ENCODE results near the gene RASA3. TPM values are rescaled to one million over a fixed set of nuclear protein-coding genes. Genes with fewer than 3 reads are reported as not detected.

The RASA3 gene
- total and polyA plus RNA-seq, 11 donors = 4.8 to 24.2 (median 9.7) TPM

DNA sequence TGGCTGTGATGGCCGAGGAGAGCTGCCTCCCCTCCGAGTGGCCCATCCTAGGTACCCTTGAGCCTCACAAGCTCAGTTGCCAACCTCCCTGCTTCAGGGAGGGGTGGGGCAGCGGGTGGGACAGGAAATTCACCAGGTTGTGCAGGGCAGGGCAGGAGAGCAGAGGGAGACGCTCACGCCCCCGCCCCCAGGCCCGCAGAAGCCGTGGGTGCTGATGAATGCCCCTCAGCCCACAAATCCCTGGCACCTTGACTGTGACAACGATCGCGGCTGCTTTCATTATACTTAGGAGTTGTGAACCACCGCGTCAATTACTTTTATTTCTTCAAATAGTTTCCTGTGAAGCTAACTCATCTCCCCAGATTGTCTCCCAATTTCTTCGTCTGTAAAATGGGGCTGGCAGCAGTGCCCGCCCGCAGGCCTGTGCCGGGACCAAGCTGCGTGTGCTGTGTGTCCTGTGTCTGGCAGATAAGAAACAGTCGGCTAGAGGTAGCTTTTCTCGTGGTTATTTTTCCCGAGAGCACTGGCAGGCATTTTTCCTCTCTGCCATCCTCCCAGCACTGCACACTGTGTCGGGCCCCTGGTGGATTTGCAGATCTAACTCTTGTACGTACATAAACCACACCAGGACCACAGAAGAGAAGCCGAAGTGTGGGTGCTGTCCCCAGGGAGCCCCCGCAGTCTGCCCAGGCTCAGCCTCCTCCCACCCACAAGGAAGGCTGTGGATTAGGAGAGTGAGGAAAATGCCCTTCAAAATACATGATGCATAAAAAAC lies 7.9 kb upstream of the RASA3 start:
- no peak for ATAC-seq
- Histone ChIP-seq H3K9me3 (no peaks in the 10 kb centered on the region), H3K27me3 (no peaks in the 10 kb centered on the region), H3K27ac (peak overlapping the region in 1 of 12 donors; percentile 72), H3K4me3 (peak overlapping the region in 1 of 12 donors; percentile 30), H3K36me3 (no peaks in the 10 kb centered on the region), H3K4me1 (peaks cover 0 to 38% (median 0%) of the 10 kb centered on the region in 12 donors)
- 63 to 79% (median 67%) methylated on average over 24 to 25 of the region's 25 CpGs for WGBS, 4 donors
- peak in 2 of 5 donors; percentile 14 to 16 for DNase-seq
- intact Hi-C loops (cut with DNase I) = no loop called here
- TF ChIP-seq POLR2A (IDR thresholded peaks at IDR 0.05) = no peak
- TF ChIP-seq, protein P1, sequence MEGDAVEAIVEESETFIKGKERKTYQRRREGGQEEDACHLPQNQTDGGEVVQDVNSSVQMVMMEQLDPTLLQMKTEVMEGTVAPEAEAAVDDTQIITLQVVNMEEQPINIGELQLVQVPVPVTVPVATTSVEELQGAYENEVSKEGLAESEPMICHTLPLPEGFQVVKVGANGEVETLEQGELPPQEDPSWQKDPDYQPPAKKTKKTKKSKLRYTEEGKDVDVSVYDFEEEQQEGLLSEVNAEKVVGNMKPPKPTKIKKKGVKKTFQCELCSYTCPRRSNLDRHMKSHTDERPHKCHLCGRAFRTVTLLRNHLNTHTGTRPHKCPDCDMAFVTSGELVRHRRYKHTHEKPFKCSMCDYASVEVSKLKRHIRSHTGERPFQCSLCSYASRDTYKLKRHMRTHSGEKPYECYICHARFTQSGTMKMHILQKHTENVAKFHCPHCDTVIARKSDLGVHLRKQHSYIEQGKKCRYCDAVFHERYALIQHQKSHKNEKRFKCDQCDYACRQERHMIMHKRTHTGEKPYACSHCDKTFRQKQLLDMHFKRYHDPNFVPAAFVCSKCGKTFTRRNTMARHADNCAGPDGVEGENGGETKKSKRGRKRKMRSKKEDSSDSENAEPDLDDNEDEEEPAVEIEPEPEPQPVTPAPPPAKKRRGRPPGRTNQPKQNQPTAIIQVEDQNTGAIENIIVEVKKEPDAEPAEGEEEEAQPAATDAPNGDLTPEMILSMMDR (IDR thresholded peaks at IDR 0.05) = no peak

- TF ChIP-seq POLR2A (IDR thresholded peaks at IDR 0.05) = no peak
- TF ChIP-seq, protein P1 (IDR thresholded peaks at IDR 0.05) = no peak
- Histone ChIP-seq H3K4me1 (peaks cover 0 to 18% (median 6%) of the 10 kb centered on the region in 12 donors), H3K27me3 (no peaks in the 10 kb centered on the region), H3K27ac (no peak overlapping the region), H3K4me3 (no peak overlapping the region), H3K9me3 (no peaks in the 10 kb centered on the region), H3K36me3 (no peaks in the 10 kb centered on the region)
- DNase-seq (peak in 1 of 5 donors; percentile 5), ATAC-seq (no peak)
- 84 to 94% (median 92%) methylated on average over 7 of the region's 7 CpGs for WGBS, 4 donors
- intact Hi-C loops (cut with DNase I) = loop anchor here in 1 of 10 donors (10.0 kb wide), 1 partner anchor 72 kb away; no protein-coding TSS in a partner anchor
Observed at GRCh38 chr13:114136576-114136975, 4.2 kb upstream of the RASA3 start.

GRCh38 chr13:114135731-114136171 lies 3.3 kb upstream of the RASA3 start:
- Histone ChIP-seq H3K9me3 (no peaks in the 10 kb centered on the region), H3K4me3 (no peak overlapping the region), H3K4me1 (peaks cover 0 to 22% (median 12%) of the 10 kb centered on the region in 12 donors), H3K36me3 (no peaks in the 10 kb centered on the region), H3K27me3 (no peaks in the 10 kb centered on the region), H3K27ac (no peak overlapping the region)
- intact Hi-C loops (cut with DNase I) = loop anchor here in 1 of 10 donors (10.0 kb wide), 1 partner anchor 71 kb away; no protein-coding TSS in a partner anchor
- DNase-seq (peak in 1 of 5 donors; percentile 8), ATAC-seq (no peak)
- WGBS, 4 donors = 89 to 96% (median 94%) methylated on average over 14 to 15 of the region's 15 CpGs
- TF ChIP-seq, protein P1 (IDR thresholded peaks at IDR 0.05) = no peak
- no peak for TF ChIP-seq POLR2A (IDR thresholded peaks at IDR 0.05)

DNA sequence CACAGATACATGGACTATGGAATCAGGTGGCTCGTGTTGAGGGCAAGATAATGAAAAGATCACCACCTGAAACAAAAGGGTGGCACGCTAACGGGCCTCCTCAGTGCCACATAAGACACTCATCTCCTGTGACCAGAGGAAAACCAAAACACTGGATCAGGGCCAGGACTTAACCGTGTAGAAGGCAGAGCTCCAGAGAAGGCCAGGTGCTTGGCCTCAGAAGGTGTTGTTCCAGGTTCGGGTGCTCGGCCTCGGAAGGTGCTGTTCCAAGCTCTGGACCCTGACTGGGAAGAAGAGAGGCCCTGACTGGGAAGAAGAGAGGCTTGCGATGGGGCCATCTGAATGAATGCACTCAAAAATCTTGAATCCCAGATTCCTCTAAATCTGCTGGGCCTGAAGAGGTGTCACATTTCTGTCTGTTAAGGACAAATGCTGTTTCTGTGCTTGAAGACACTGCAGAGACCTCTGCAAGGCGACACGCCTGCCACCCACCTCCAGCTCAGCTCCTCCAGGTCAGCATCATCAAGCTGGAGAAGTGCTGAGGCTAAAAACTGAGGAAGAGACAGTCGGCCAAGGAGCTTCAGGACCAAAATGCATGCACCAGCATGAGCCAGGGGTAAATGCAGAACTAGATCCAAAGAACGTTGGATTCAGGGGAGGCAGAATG lies 2.7 kb upstream of the RASA3 start:
- Histone ChIP-seq H3K4me3 (no peak overlapping the region), H3K4me1 (peaks cover 0 to 29% (median 18%) of the 10 kb centered on the region in 12 donors), H3K9me3 (no peaks in the 10 kb centered on the region), H3K27ac (peak overlapping the region in 2 of 12 donors; percentile 21 to 45), H3K27me3 (no peaks in the 10 kb centered on the region), H3K36me3 (no peaks in the 10 kb centered on the region)
- intact Hi-C loops (cut with DNase I) = loop anchor here in 3 of 10 donors (5.0 to 10.0 kb wide), 3 partner anchors 68 to 73 kb away; no protein-coding TSS in a partner anchor
- TF ChIP-seq POLR2A (IDR thresholded peaks at IDR 0.05) = no peak
- TF ChIP-seq, protein P1 (IDR thresholded peaks at IDR 0.05) = no peak
- DNase-seq (peak in 1 of 5 donors; percentile 16), ATAC-seq (no peak)
- 59 to 72% (median 67%) methylated on average over 12 of the region's 12 CpGs for WGBS, 4 donors
